LNCaP clone FGC (cell line): ENCODE measurements around the gene TMEM139.

ENCODE experiments used
- DNase-seq: peaks from one replicate; pipeline ENCODE4 v3.0.0-alpha.2; 2011; ENCODE audit warnings: low read depth
- H3K4me3 ChIP-seq: 2 replicates; pipeline ENCODE4 v1.5.1; 2011; ENCODE audit warnings: mild to moderate bottlenecking, low read depth, low read length, control low read depth
- CTCF ChIP-seq: IDR thresholded peaks from 2 replicates; pipeline ENCODE4 v1.5.1; 2012; ENCODE audit warnings: mild to moderate bottlenecking; ENCODE audit not compliant: control insufficient read depth, insufficient read depth; ENCODE audit errors: extremely low read depth

The TMEM139 gene

DNA sequence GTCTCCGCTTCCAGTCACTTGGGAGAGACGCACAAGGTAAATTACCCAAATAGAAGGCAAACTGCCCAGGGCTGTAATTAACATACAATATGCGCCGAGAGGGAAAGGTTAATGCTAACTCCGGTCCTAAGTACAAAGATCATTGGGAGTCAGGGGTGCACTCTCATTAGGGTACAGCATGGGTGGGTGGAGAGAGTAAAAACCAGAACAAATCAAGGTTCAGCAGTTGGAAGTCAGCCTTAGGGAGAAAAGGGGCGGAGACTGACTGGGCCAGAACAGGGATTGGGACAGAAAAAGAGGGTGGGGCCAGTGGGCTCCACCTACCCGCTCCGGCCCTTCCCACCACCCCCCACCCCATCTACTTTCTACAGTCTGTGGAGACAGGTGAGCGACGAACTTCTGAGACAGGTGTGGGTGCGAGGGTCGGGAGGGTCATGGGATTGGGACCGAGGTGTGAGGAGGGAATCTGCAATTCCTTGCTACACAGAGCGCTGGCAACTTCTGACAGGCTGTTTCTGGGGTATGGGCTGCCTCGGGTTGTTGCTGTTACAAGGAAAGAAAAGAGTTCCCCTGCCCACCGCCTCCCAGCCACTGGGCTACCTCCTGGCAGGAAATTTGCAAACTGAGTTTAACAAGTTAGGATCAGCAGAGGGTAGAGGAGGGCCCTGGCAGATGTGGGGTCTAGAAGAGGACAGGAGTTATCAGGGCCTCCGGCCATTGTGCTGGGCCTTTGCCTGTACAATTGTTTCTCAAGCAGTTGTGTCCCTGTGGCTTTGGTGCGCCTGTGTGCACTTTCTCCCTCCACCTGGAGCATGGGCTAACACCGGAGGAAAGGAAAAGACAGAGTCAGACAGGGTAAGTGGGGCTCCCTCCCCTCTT is at the start of gene TMEM139:
TSS of gene TMEM139 (plus strand) at position 368 of the 879 bp plus-strand sequence. CDS start 1,000 bp downstream, outside the sequence.
- DNase-seq, result no peak
- TF ChIP-seq CTCF, result no peak
- H3K4me3 ChIP-seq, result no peak within 1 kb of the TSS

DNA sequence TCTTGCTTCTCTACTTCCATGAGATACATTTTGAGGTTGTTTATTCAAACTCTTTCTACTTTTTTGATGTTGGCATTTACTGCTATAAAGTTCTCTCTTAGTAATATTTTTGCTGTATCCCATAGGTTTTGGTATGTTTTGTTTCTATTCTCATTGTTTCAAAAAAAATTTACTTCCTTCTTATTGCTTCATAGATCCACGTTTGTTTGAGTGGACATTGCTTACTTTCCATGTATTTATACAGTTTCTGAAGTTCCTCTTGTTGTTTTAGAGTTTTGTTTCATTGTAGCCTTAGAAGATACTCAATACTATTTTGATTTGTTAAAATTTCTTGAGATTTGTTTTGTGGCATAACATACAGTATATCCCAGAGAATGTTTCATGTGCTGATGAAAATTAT is 49.2 kb upstream of the TMEM139 start:
- DNase-seq, result no peak
- no peak for TF ChIP-seq CTCF
- H3K4me3 ChIP-seq, result no peak overlapping the region

DNA sequence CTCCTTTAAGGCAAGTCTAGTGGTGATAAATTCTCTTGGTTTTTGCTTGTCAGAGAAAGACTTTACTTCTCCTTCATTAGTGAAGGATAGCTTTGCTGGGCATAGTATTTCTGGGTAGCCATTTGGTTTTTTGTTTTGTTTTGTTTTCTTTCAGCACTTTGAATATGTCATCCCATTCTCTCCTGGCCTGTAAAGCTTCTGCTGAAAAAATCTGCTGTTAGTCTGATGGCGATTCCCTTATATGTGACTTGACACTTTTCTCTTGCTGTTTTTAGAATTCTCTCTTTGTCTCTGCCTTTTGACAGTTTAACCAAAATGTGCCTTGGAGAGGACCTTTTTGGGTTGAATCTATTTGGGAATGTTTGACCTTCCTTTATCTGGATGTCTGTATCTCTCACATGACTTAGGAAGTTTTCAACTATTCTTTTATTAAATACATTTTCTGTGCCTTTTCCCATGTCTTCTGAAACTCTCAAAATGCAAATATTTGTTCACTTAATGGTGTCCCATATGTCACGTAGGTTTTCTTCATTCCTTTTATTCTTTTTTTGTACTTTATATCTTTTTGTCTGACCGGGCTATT is 48.3 kb upstream of the TMEM139 start:
- H3K4me3 ChIP-seq, result no peak overlapping the region
- no peak for DNase-seq
- no peak for TF ChIP-seq CTCF

DNA sequence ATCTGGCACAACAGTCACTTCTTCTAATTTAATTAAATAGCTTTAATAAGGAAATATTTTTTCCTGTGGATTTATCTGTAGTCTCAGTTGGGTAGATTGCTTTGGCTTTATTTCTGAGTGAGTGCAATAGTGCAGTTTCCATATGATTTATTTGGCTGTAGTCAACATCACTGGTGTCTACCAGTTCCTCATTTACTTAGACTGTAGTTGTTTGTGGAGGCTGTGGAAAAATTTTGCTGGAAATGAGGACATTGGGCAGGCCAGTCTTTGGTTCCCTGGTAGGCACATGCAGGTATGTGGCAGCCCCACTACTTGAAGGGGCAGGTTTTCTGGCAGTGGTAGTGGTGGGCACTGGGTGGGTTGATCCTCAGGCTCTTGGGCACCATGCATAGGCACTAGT is 47.4 kb upstream of the TMEM139 start:
- DNase-seq, result no peak
- TF ChIP-seq CTCF, result no peak
- no peak overlapping the region for H3K4me3 ChIP-seq

DNA sequence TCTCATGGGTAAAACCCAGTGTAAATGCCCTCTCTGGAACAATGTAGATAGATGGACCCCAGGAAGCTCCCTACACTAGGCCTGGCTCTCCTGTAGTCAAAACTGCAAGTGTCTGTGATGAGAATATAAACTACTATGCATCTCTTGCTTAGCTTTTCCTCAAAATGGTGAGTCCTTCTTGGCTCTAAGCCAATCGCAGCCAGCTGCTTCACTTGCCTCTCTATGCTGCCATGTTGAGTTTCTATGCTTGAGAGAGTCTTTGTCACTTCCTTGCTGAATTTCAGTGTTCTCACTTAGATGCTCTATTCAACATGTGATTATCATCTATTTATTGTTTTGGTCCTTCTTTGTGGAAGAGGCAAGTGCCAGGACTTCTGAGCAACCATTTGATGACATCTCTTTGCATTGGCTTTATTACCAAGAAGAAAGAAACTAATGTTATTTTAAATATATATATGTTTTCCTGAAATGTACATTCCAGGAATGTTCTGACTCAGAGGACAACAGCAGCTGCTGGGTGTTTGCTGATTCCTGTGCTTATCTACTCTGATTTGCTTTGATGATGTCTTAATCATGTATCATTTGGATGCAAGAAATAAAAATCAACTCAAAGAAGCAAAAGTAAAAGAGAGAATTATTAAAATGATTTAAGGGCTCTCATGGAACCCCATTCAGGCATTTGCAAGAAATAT is 46.3 kb upstream of the TMEM139 start:
- DNase-seq, result no peak
- no peak for TF ChIP-seq CTCF
- no peak overlapping the region for H3K4me3 ChIP-seq

GRCh38 chr7:143239813-143240212 is 44.9 kb upstream of the TMEM139 start:
- DNase-seq, result no peak
- H3K4me3 ChIP-seq, result no peak overlapping the region
- TF ChIP-seq CTCF, result no peak
